HG03097 (cell line): ENCODE measurements around the gene DOHH.

Experiments used
- ATAC-seq: cut with Tn5 transposase; IDR thresholded peaks from one replicate; pipeline ENCODE4 v1.9.1; 2021; ENCODE audit not compliant: unreplicated experiment, low FRiP score

The DOHH gene

GRCh38 chr19:3479834-3480215 lies 20.6 kb downstream of the DOHH start:
- no peak for ATAC-seq

GRCh38 chr19:3479177-3479833 lies 21.2 kb downstream of the DOHH start:
- ATAC-seq, result no peak

GRCh38 chr19:3478409-3479176 lies 21.9 kb downstream of the DOHH start:
- no peak for ATAC-seq

- no peak for ATAC-seq
Measured at GRCh38 chr19:3477951-3478350, 22.5 kb downstream of the DOHH start.

GRCh38 chr19:3477506-3477905 lies 23.0 kb downstream of the DOHH start:
- ATAC-seq, result no peak

GRCh38 chr19:3476830-3477229 lies 23.6 kb downstream of the DOHH start:
- ATAC-seq, result no peak

GRCh38 chr19:3475449-3475848 lies 25.0 kb downstream of the DOHH start:
- ATAC-seq, result no peak

- no peak for ATAC-seq
Measured at GRCh38 chr19:3474614-3475013, 25.9 kb downstream of the DOHH start.

GRCh38 chr19:3474010-3474409 lies 26.5 kb downstream of the DOHH start:
- ATAC-seq, result no peak

- ATAC-seq, result no peak
Measured at GRCh38 chr19:3471954-3472655, 28.4 kb downstream of the DOHH start.

- no peak for ATAC-seq
Measured at GRCh38 chr19:3470500-3471128, 29.9 kb downstream of the DOHH start.

- no peak for ATAC-seq
Measured at GRCh38 chr19:3469638-3470499, 30.6 kb downstream of the DOHH start.

- no peak for ATAC-seq
Measured at GRCh38 chr19:3468211-3468610, 32.3 kb downstream of the DOHH start.

GRCh38 chr19:3467437-3468198 lies 32.9 kb downstream of the DOHH start:
- no peak for ATAC-seq

GRCh38 chr19:3466635-3467034 lies 33.8 kb downstream of the DOHH start:
- no peak for ATAC-seq

GRCh38 chr19:3465552-3465951 lies 34.9 kb downstream of the DOHH start:
- no peak for ATAC-seq

GRCh38 chr19:3464587-3465235 lies 35.8 kb downstream of the DOHH start:
- ATAC-seq, result no peak

GRCh38 chr19:3463714-3464586 lies 36.5 kb downstream of the DOHH start:
- no peak for ATAC-seq
